Adrenal gland (tissue), 5 donors: ENCODE data around the gene USP7.

Source experiments
- POLR2A ChIP-seq, 2 donors: fragments of 450-650 bp; IDR thresholded peaks; one replicate each; pipeline ENCODE4 v1.6.1; 2017; ENCODE audit warnings: antibody characterized with exemption in 2 of 2, mild to moderate bottlenecking in 2 of 2, moderate library complexity in 1 of 2
- TF ChIP-seq, protein P1 (sequence below), 6 experiments: fragments of 450-650 bp in 4 of 6; fragments of 200-600 bp in 2 of 6; sonication (generic) in 1 of 6; IDR thresholded peaks; 1 replicate in 5 of 6; 2 replicates in 1 of 6; pipeline versions ENCODE4 v1.5.1 to v1.8.0; 2016 to 2021; ENCODE audit warnings: antibody characterized with exemption in 6 of 6, mild to moderate bottlenecking in 2 of 6, moderate library complexity in 1 of 6
- donor health status: DM: no; HTN: no; CAD: no.

DNA sequence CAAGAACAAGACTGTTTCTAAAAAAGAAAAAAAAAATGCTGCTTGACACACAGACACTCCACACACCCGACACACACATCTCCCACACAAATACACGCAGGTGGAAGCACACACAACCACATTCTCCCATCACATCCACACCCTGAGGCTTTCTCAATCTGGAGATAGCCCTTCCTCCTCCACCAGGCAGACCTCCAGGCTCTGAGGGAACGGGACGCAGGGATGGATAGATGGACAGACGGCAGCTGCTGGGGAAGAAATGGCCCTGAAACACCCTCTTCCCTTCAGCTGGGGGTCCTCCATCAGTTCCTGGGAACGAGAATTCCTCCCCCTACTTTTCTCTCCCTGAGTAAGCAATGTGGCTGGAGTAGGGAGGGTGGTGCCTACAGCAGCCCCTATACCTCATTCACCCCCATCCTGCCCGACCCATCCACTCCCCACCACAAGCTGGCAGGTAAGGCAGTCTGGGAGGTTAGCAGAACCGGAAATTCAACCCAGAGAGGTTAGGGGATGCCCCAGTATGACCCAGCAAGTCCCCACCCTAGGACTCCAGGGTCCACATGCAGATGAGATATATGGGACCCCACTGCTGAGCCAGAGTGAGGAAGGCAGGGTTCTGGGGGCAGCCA lies 85.7 kb downstream of the USP7 start:
- TF ChIP-seq POLR2A (IDR thresholded peaks at IDR 0.05) = no peak
- TF ChIP-seq, protein P1, sequence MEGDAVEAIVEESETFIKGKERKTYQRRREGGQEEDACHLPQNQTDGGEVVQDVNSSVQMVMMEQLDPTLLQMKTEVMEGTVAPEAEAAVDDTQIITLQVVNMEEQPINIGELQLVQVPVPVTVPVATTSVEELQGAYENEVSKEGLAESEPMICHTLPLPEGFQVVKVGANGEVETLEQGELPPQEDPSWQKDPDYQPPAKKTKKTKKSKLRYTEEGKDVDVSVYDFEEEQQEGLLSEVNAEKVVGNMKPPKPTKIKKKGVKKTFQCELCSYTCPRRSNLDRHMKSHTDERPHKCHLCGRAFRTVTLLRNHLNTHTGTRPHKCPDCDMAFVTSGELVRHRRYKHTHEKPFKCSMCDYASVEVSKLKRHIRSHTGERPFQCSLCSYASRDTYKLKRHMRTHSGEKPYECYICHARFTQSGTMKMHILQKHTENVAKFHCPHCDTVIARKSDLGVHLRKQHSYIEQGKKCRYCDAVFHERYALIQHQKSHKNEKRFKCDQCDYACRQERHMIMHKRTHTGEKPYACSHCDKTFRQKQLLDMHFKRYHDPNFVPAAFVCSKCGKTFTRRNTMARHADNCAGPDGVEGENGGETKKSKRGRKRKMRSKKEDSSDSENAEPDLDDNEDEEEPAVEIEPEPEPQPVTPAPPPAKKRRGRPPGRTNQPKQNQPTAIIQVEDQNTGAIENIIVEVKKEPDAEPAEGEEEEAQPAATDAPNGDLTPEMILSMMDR (IDR thresholded peaks at IDR 0.05) = no peak
